ENCODE data around the gene SNAPIN. TPM values are rescaled to one million over a fixed set of nuclear protein-coding genes. Genes with fewer than 3 reads are reported as not detected.

SNAPIN gene
- total RNA-seq, 1 experiment from 2014 or later: 23.4 TPM

- TF ChIP-seq ZNF425 (CRISPR knock-in tag; conservative IDR thresholded peaks at IDR 0.05) (no peak), ZNF263 (CRISPR knock-in tag; IDR thresholded peaks at IDR 0.05; ENCODE audit: low read depth) (no peak), ELF4 (CRISPR knock-in tag; IDR thresholded peaks at IDR 0.05; ENCODE audit: low read depth) (no peak), ZNF219 (CRISPR knock-in tag; IDR thresholded peaks at IDR 0.05; ENCODE audit: borderline replicate concordance) (no peak), NR1H2 (CRISPR knock-in tag; IDR thresholded peaks at IDR 0.05) (no peak), NR3C1 (CRISPR knock-in tag; conservative IDR thresholded peaks at IDR 0.05; ENCODE audit: low read depth) (no peak), GRHL2 (CRISPR knock-in tag; IDR thresholded peaks at IDR 0.05; ENCODE audit: insufficient replicate concordance, severe bottlenecking) (no peak), ZNF396 (CRISPR knock-in tag; IDR thresholded peaks at IDR 0.05; ENCODE audit: borderline replicate concordance) (no peak), HMGA2 (CRISPR knock-in tag; IDR thresholded peaks at IDR 0.05) (no peak)
- ATAC-seq (no peak), DNase-seq (ENCODE audit: low spot score) (no peak)
- H3K27me3 Mint-ChIP-seq (ENCODE audit: low read depth): no peaks in the 10 kb centered on the region
- no peak overlapping the region for H3K4me3 Mint-ChIP-seq
- H3K4me1 Mint-ChIP-seq: peaks cover 3% of the 10 kb centered on the region
- no peaks in the 10 kb centered on the region for H3K9me3 Mint-ChIP-seq
- ChIA-PET POLR2A (no interaction called here), CTCF (interaction anchor here (2.5 kb wide), 1 partner anchor 10 kb away, joined by 5 read pairs; no protein-coding TSS in a partner anchor)
- H3K36me3 Mint-ChIP-seq: peaks cover 5% of the 10 kb centered on the region
- peak overlapping the region; percentile 64; the same call in 1 of the 2 replicates for H3K27ac Mint-ChIP-seq
These were observed 29.8 kb downstream of the SNAPIN start for GRCh38 chr1:153688276-153688675.

GRCh38 chr1:153688736-153689328 lies 30.3 kb downstream of the SNAPIN start:
- H3K36me3 Mint-ChIP-seq: peaks cover 5% of the 10 kb centered on the region
- no peak for DNase-seq (ENCODE audit: low spot score)
- CTCF ChIA-PET: no interaction called here
- no peak overlapping the region for H3K4me3 Mint-ChIP-seq
- peaks cover 3% of the 10 kb centered on the region for H3K4me1 Mint-ChIP-seq
- ATAC-seq: no peak
- H3K27ac Mint-ChIP-seq: peak overlapping the region; percentile 64
- POLR2A ChIA-PET: no interaction called here
- H3K9me3 Mint-ChIP-seq: no peaks in the 10 kb centered on the region
- H3K27me3 Mint-ChIP-seq (ENCODE audit: low read depth): no peaks in the 10 kb centered on the region
- TF ChIP-seq NR3C1 (CRISPR knock-in tag; conservative IDR thresholded peaks at IDR 0.05; ENCODE audit: low read depth) (no peak), ARID4B (CRISPR knock-in tag; IDR thresholded peaks at IDR 0.05; ENCODE audit: borderline replicate concordance) (no peak), ZBTB43 (CRISPR knock-in tag; IDR thresholded peaks at IDR 0.05) (no peak), GRHL2 (CRISPR knock-in tag; IDR thresholded peaks at IDR 0.05; ENCODE audit: insufficient replicate concordance, severe bottlenecking) (no peak), ATF1 (CRISPR knock-in tag; IDR thresholded peaks at IDR 0.05) (no peak), CBFB (CRISPR knock-in tag; IDR thresholded peaks at IDR 0.05; ENCODE audit: low read depth) (no peak), CREM (CRISPR knock-in tag; IDR thresholded peaks at IDR 0.05) (no peak), NR1H2 (CRISPR knock-in tag; IDR thresholded peaks at IDR 0.05) (no peak), E2F4 (CRISPR knock-in tag; IDR thresholded peaks at IDR 0.05; ENCODE audit: borderline replicate concordance, low read depth) (no peak), TCF7 (CRISPR knock-in tag; IDR thresholded peaks at IDR 0.05; ENCODE audit: low read depth) (no peak), CREB1 (CRISPR knock-in tag; IDR thresholded peaks at IDR 0.05) (no peak), ERG (CRISPR knock-in tag; IDR thresholded peaks at IDR 0.05) (no peak), ZNF423 (CRISPR knock-in tag; IDR thresholded peaks at IDR 0.05) (no peak), ZNF317 (CRISPR knock-in tag; IDR thresholded peaks at IDR 0.05; ENCODE audit: borderline replicate concordance, low read depth) (no peak), EMX1 (CRISPR knock-in tag; IDR thresholded peaks at IDR 0.05) (no peak), ZNF416 (CRISPR knock-in tag; IDR thresholded peaks at IDR 0.05) (no peak), HMGXB4 (CRISPR knock-in tag; IDR thresholded peaks at IDR 0.05) (no peak)

All from WTC11 (cell line).